ENCODE results near the gene ZKSCAN3.

ZKSCAN3 gene

DNA sequence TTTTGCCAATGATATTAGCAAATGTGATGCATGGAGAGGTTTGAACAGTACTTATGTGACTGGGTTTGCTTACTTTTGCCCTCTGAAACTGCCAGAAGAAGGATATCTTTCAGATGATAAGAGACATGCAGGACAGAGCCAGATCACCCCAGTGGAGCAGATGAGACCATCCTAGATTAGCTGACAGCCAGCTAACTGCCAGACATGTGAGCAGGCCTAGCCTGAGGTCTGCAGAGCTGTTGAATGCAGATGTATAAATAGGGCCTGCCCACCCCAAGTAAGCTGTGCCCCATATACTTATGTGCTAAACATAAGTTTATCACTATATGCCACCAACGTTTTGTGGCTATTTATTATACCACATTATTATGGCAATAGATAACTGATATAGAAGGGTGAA lies 19.7 kb upstream of the ZKSCAN3 start:
- TF ChIP-seq, protein P1, sequence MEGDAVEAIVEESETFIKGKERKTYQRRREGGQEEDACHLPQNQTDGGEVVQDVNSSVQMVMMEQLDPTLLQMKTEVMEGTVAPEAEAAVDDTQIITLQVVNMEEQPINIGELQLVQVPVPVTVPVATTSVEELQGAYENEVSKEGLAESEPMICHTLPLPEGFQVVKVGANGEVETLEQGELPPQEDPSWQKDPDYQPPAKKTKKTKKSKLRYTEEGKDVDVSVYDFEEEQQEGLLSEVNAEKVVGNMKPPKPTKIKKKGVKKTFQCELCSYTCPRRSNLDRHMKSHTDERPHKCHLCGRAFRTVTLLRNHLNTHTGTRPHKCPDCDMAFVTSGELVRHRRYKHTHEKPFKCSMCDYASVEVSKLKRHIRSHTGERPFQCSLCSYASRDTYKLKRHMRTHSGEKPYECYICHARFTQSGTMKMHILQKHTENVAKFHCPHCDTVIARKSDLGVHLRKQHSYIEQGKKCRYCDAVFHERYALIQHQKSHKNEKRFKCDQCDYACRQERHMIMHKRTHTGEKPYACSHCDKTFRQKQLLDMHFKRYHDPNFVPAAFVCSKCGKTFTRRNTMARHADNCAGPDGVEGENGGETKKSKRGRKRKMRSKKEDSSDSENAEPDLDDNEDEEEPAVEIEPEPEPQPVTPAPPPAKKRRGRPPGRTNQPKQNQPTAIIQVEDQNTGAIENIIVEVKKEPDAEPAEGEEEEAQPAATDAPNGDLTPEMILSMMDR (IDR thresholded peaks at IDR 0.05), result no peak
- Histone ChIP-seq H3K4me2 (ENCODE audit: low read length) (no peak overlapping the region), H3K4me3 (ENCODE audit: low read depth, low read length) (no peak overlapping the region), H3K27ac (no peak overlapping the region), H3K27me3 (ENCODE audit: control insufficient read depth, insufficient read depth, low read length) (no peaks in the 10 kb centered on the region), H3K79me2 (no peaks in the 10 kb centered on the region), H3K9me3 (ENCODE audit: control insufficient read depth, low read length) (peaks cover 9% of the 10 kb centered on the region), H3K4me1 (peaks cover 6% of the 10 kb centered on the region), H3K36me3 (ENCODE audit: control insufficient read depth, insufficient read depth, low read length) (peaks cover 14% of the 10 kb centered on the region), H2AFZ (no peak overlapping the region), H3K9ac (no peak overlapping the region)

DNA sequence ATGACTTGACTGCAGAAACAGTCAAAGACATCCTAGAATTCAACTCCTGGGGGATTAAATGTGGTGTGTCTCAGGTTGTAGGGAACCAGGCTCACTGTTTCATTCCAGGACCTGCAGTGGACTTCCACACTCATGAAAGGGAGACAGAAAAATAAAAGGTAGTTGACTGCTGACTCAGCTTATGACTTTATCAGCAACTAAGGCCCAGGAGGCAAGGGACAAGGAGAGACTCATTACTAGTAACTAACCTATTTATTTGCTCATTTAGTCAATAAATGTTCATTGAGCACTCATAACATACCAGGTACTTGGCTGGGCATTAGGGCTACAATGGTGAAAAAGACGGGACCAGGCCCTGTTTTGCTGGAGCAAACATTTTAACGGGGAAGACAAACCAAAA lies 16.7 kb upstream of the ZKSCAN3 start:
- Histone ChIP-seq H3K27ac (no peak overlapping the region), H2AFZ (no peak overlapping the region), H3K4me2 (ENCODE audit: low read length) (no peak overlapping the region), H3K79me2 (no peaks in the 10 kb centered on the region), H3K4me1 (peaks cover 20% of the 10 kb centered on the region), H3K4me3 (ENCODE audit: low read depth, low read length) (no peak overlapping the region), H3K36me3 (ENCODE audit: control insufficient read depth, insufficient read depth, low read length) (no peaks in the 10 kb centered on the region), H3K9me3 (ENCODE audit: control insufficient read depth, low read length) (no peaks in the 10 kb centered on the region), H3K9ac (no peak overlapping the region), H3K27me3 (ENCODE audit: control insufficient read depth, insufficient read depth, low read length) (no peaks in the 10 kb centered on the region)
- TF ChIP-seq, protein P1 (IDR thresholded peaks at IDR 0.05), result no peak

DNA sequence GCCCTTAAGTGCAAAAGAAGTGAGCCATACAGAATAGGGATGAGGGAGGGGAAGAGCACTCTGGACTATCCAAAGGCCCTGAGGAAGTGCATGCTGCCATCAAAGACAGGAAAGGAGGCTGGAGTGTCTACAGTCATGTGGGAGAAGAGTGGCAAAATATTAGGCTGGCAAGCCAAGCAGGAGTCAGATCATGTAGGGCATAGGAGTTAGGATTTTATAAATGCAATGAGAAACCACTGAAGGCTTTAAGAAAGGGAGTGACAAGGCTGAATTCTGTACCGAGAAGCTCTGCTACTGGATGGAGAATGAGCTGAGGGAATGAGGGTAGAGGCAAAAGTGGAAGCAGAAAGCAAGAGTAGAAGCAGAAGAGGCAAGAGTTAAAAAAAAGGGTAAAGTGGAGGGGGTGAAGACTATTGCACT lies 16.1 kb upstream of the ZKSCAN3 start:
- no peak overlapping the region for H3K4me3 ChIP-seq (ENCODE audit: low read depth, low read length)
- H3K9me3 ChIP-seq (ENCODE audit: control insufficient read depth, low read length), result no peaks in the 10 kb centered on the region
- TF ChIP-seq, protein P1 (IDR thresholded peaks at IDR 0.05), result no peak
- H3K27ac ChIP-seq, result no peak overlapping the region
- no peak overlapping the region for H3K9ac ChIP-seq
- no peaks in the 10 kb centered on the region for H3K79me2 ChIP-seq
- no peak overlapping the region for H3K4me2 ChIP-seq (ENCODE audit: low read length)
- H3K4me1 ChIP-seq, result peaks cover 20% of the 10 kb centered on the region
- no peaks in the 10 kb centered on the region for H3K27me3 ChIP-seq (ENCODE audit: control insufficient read depth, insufficient read depth, low read length)
- H2AFZ ChIP-seq, result no peak overlapping the region
- H3K36me3 ChIP-seq (ENCODE audit: control insufficient read depth, insufficient read depth, low read length), result no peaks in the 10 kb centered on the region

DNA sequence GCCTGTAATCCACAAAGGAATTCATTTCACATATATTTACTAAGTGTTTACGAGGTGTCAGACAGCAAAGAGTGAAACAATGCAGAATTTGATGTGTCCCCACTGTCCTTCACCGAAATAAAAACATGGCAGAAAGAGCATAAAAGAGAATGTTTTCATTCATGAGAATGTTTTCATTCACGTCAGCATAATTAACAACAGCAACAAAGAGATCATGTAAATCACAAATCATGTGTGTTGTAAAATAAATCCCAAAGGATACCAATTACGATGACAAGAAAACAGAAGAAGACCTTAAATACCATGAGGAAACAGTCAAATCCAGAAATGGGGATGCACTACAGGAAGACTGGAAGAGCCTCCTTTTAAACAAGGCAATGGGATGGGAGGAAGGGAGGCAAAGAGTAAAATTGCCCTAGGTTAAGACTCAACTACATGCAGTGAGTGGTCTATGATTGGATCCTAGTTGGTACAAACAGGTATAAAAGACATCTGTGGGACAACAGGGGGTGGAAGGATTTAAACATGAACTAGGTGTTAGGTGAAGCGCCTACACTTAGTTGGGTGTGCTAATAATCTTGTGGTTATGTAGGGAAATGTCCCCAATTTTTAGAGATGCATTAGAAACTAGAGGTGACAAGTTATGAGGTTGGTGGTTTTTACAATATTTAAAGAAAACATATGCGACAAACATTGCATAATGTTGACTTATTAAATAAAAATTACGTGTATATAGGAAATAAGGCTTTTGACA lies 15.3 kb upstream of the ZKSCAN3 start:
- TF ChIP-seq, protein P1 (IDR thresholded peaks at IDR 0.05), result no peak
- Histone ChIP-seq H3K27ac (peak overlapping the region; percentile 98), H3K36me3 (ENCODE audit: control insufficient read depth, insufficient read depth, low read length) (no peaks in the 10 kb centered on the region), H3K4me3 (ENCODE audit: low read depth, low read length) (peak overlapping the region; percentile 88), H3K27me3 (ENCODE audit: control insufficient read depth, insufficient read depth, low read length) (no peaks in the 10 kb centered on the region), H3K9me3 (ENCODE audit: control insufficient read depth, low read length) (no peaks in the 10 kb centered on the region), H3K4me1 (peaks cover 20% of the 10 kb centered on the region), H3K9ac (peak overlapping the region; percentile 70), H3K79me2 (no peaks in the 10 kb centered on the region), H3K4me2 (ENCODE audit: low read length) (peak overlapping the region; percentile 93), H2AFZ (peak overlapping the region; percentile 97)

Measured in parathyroid adenoma (tissue), 2 donors.